Measurements from ENCODE around the gene PCBP3.

PCBP3 gene

DNA sequence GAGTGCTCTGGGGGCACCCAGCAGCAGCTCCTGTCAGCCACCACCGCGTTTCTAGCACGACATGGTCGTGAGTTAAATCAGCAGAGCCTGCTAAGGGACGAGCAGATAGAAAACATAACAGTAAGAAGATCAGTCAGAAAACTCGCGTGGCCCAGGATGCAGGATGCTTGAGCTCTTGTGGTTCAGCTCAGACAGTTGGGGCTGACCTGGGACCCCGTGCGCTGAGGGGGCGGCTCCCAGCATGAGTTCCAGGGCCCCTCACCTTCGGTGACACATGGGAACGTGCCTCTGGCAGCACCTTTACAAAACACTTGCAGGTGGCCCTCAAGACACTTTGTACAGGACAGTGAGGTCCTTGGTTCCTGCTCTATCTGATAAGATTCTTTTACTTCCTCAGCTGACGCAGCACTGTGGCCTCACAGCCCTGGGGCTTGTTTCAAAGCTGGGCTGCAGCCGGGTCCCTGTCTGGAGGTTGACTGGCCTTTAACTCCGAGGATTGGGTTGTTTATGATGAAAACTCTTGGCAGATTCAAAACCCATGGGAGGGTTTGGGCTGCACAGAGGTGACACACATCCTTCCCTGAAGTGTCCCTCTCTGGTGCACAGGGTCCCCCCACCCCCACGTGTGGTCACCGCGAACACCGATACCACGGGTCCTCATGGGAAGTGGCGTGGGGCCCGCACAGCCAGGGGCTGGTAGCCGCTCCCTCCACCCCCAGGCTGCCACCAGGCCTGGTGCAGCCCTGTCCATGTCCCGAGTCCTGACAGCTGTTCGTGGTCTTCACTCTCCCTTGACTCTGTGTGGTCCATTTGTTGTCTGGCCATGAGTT, 272.7 kb downstream of the PCBP3 start:
- DNase-seq, result no peak

DNA sequence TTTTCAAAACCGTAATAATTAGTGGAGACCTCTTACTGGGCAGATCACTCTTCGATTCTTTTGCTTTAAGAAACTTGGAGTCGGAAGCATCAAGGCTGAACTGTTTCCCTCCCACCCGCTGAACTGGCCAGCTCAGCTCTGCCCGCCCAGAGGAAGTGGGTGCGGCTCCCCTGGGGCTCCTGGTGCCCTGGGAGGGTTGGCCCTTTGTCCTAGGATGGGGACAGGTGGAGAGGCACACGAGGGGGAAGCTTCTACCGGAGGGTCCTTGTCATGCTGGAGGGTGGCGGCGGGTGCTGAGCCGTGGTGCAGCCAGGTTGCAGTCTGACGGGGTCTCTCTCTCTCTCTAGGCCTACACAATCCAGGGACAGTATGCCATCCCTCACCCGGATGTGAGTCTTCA, 273.7 kb downstream of the PCBP3 start:
- DNase-seq, result no peak

DNA sequence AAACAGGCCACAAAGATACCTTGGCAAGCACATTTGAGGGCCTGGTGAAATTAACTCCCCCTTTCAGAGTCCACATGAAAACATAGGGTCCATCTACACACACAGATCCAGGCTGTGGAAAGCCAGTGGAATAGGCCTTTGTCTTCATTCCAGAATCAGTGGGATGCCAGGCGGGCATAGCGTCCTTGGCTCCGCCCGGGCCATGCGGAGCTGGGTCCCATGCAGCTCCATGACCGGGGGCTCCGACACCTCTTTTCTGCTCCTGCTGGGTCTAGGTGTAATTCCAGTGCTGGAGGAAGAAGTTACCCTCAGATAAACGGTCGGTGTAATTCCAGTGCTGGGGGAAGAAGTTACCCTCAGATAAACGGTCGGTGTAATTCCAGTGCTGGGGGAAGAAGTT, 274.5 kb downstream of the PCBP3 start:
- no peak for DNase-seq

DNA sequence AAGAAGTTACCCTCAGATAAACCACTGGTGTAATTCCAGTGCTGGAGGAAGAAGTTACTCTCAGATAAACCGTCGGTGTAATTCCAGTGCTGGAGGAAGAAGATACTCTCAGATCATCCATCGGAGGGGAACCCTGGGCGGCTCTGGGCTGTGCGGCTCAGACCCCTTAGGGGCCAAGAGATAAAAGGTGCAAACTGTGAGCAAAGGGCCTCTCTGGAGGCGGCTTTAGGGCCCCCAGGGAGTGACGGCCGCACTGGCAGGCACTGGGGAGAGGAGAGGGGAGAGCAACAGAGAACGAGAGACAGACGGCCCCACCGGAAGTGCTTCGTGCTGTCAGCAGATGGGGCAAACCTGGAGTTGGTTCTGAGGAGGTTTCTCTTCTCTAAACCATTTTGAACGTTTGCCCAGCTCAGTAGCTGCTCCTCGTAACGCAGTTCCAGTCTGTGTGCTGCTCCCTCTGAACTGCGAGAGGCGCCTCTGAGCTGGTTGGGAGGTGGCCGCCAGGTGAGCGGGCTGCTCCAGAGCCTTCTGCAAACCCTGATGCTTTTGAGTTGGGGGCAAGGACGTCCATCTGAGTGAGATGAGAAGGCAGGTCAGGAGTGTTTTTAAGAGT, 275.4 kb downstream of the PCBP3 start:
- DNase-seq, result no peak

DNA sequence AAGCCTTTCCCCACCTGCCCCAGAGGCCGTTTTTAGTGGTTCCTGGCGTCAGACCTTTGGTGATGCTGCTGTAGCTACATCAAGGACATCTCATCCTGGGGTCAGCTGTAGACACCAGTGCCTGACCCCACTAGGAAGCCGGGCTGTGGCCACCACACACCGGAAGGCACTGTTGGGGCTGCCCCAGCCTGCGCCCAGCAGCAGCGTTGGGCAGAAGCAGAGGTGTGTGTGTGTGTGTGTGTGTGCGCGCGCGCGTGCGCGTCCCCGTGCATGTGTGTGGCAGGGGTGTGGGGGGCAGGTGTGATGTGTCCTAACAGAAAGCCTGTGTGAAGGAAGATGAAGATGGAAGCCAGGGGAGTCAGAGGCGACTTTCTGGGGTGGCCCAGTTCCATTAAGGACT, 276.1 kb downstream of the PCBP3 start:
- no peak for DNase-seq

DNA sequence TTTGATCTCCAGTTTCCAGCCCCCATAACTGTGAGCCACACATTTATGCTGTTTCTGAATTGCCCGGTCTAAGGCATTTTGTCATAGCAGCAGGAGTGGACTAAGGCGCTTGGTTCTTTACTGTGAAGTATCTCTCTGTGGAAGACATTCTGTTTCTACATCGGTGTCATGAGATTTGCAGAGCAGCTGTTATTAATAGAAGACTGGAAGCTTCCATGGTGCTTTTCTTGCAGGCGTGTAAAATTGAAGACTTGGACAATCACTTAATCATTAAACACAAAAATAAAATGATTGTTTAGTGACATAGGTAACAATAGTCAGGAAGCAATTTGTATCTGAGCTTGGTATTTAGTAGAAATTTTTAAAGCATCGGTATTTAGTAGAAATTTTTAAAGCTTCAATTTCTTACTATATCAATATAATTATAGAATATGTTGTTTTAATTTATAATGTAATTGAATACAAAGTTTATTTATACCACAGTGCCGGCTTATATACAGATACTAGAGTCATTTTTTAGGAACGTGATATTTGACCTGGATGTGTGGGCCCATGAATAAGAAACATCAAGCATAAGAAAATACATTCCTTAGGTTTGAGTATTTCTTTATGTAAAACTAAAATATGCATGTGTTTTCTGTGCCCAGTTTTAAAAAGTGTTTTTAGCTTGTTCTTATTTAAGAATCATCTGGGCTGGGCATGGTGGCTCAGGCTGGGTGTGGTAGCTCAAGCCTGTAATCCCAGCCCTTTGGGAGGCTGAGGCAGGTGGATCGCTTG, 277.5 kb downstream of the PCBP3 start:
- no peak for DNase-seq

DNA sequence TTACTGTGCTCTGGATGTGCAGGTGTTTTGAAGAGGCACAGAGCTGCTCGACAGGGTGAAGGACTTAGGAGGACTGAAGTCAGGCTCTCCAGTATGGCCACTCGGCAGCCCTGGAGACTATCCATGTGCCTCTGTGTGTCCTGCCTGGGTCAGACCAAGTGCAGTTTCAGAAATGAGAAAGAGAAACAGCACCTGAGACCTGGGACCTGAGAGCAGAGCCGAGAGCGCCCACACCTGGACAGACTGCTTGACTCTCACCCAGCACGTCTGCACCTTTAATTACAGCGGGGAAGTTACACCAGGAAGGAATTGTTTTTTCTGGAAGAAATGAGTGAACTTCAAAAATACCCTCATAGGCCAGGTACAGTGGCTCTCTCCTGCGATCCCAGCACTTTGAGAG, 278.4 kb downstream of the PCBP3 start:
- DNase-seq, result no peak

DNA sequence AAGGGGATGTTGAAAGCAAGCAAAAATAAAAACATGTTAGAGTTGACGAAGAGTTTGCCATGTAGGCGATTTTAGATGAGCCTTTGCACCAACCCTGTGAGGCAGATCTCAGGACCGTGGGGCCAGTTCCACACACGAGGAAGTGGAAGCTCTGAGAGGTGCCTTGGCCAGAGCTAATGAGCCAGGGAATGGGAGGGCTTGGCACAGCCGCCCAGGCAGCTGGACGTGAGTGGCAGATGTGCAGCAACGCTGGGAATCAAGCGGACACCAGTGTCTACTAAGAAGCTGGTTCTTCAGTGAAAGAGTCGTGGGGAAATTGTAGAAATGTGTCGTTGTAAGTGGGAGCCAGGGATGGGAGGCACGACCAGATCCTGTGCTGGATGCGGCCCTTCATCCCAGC, 279.1 kb downstream of the PCBP3 start:
- no peak for DNase-seq

DNA sequence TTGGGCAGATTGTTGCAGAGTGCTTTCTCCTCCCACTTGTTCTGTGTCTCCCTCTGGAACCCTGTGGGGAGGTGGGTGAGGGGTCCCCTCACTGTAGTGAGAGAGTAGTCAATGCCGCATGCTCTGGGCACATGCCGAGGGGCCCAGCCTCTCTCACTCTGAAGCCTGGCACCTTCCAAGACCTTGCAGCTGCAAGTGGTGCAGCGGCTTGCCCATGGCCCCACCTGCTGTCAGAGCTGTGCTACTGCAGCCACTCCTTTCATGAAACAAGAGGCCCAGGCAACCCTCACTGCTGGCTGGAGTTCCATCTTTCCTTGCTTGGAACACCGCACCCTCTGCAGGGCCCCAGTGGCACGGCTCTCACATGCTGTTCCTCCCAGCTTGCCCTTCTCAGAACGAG, 279.6 kb downstream of the PCBP3 start:
- DNase-seq, result peak; percentile 85

DNA sequence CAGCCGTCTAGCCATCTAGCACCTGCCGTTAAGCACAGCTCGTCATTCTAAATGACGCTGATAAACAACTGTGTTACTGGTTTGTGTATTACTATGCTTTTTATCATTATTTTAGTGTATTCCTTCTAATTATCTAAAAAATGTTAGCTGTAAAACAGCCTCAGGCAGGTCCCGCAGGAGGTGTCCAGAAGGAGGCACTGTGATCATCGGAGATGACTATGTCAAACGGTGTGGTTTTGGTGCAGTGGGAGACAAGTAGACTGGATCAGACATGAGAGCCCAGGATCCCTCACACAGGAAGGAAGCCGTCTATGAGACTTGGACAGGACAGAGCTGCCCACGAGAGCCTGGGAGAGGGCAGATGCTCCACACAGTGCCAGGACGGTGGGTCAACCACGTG, 282.8 kb downstream of the PCBP3 start:
- DNase-seq, result no peak

DNA sequence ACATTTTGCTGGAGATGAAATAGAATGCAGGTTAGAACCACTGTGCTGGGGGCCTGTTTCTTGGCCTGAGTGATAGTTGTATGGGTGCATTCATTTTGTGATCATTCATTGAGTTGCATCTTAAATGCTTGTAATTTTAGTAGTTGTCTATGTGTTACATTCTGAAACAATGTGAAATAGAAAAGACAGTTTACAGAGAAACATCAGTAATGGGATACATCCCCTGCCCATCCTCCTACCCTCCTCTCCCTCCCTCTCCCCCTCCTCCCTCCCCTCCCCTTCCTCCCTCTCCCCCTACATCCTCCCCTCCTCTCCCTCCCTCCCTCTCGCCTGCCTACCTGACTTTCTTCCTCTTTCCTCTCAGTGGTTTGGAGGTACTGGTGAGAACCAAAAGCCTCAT, 283.5 kb downstream of the PCBP3 start:
- DNase-seq, result no peak

DNA sequence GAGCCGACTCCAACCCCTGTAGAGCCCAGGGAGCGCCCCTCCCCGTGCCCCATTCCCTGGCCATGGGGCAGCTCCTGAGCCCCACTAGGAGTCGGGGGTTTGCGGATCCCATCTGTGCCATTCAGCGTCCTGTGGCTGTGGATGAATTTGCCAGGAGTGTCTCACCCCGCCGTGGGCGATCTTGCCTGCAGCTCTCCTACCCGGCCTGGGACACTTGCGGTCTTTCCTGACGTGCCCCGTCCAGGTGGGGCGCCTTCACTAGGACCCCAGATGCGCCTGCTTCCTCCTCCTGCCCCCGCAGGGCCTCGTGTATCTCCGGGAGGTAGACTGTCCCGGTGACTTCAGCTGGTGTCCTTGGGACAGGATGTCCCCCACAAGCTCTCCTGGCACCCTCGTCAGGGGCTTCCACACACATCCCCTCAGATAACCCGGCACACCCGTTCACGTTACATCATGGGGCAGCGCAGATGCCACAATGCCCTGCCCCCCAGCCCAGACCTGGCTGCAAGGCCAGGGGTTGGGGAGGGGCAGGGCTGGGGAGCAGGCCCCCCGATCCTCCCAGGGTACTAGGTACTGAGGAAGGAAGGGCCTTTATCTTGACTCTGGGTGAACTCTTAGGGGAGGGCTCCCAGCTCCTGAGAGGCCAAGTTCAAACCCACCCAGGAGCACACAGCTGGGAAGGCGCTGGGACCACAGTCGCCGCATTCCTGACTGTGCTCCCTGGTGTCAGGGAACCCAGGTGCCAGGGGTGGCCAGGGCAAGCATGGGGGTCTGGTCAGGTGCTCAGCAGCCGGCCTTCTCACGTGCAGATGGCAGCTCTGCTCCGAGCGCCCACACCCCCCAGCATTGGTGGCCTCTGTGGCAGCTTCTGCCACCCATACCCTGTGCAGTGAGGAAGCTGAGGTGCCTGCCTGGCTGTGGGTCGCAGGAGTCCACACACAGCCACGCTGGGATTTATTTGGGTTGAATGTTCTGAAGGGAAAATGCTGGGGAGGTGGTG, 284.6 kb downstream of the PCBP3 start:
- no peak for DNase-seq

DNA sequence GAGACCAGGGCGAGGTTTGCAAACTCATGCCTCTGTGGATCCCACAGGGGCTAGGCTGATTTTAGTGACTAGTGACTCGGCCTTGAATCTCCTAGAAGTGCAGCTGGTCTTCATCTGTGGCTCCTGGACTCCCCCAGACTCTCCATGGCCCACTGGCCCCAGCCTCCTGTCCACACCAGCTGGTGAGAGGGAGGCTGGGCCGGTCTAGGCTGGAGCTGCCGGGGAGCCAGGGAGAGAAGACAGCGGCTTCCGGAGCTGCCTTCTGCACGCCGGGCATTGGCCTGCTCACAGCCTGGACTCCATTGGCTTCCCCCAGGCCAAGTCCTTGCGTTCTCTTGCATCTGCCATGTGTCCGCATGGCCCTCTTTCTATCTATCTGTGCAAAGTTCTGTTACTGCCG, 285.9 kb downstream of the PCBP3 start:
- no peak for DNase-seq

DNA sequence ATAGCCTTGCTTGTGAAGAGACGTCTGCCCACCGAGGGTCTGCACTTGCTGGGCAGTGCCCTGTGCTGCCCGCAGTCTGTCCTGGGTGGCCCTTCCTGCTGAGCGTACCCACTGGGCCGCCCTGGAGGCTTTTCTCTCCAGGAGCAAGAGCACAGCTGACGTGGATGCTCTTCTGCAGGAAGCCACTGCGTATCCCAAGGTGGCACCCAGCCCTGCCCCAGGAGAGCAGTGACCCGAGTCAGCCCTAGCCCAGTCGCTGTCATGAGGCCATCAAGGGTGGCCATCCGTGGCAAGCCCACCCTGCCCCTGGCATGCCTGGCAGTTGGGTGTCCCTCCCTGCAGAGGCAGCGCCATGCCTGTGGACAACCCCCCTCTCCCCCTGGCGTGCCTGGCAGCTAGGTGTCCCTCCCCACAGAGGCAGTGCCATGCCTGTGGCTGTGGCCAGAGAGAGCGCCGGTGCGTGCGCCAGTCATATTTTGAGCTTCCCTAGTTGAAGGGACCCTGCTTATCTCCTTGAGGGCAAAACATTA, 286.8 kb downstream of the PCBP3 start:
- DNase-seq, result no peak

DNA sequence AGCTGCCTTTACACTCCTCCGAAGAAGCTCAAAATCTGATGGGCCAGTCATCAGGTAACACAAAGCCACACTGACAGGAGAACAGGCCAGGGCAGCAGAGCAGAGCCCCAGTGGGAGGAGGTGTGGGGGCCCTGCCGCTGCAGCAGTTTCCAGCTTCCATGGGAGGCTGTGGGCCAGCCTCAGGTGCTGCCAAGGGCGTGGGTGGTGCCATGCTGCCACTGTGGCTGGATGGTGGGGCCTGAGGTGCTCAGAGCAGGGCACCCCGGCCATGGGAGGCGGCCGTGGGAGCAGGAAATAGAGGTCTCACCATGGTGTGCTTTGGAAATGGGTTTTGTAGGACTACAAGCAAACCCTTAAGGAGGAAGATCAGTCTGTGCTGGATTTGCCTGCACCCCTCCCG, 287.3 kb downstream of the PCBP3 start:
- no peak for DNase-seq

DNA sequence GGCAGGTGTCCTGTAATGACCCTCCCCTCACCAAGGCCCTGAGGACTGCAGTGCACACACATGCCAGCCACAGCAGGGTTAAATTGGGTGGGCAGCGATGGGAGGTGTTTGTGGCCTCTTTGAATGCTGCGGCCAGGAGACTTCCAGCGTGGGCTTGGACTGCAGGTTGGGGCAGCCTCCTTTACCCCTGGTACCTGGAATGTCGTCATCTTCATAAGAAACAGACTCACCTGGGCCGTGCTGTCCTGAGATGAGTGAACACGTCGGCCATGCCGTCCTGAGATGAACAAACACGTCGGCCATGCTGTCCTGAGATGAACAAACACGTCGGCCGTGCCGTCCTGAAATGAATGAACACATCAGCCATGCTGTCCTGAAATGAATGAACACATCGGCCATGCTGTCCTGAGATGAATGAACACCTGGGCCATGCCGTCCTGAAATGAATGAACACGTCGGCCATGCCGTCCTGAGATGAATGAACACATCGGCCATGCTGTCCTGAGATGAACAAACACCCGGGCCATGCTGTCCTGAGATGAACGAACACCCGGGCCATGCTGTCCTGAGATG, 288.0 kb downstream of the PCBP3 start:
- no peak for DNase-seq

DNA sequence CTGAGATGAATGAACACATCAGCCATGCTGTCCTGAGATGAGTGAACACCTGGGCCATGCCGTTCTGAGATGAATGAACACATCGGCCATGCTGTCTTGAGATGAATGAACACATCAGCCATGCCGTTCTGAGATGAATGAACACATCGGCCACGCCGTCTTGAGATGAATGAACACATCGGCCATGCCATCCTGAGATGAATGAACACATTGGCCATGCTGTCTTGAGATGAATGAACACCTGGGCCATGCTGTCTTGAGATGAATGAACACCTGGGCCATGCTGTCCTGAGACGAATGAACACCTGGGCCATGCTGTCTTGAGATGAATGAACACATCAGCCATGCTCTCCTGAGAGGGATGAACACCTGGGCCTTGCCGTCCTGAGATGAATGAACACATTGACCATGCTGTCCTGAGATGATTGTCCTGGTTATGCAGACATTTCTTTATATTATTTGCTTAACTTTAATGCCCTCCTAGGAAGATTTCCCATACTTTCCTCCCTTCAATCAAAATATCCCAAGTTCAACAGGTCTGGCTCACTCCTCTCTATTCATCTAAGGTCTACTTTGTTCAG, 289.5 kb downstream of the PCBP3 start:
- DNase-seq, result no peak

DNA sequence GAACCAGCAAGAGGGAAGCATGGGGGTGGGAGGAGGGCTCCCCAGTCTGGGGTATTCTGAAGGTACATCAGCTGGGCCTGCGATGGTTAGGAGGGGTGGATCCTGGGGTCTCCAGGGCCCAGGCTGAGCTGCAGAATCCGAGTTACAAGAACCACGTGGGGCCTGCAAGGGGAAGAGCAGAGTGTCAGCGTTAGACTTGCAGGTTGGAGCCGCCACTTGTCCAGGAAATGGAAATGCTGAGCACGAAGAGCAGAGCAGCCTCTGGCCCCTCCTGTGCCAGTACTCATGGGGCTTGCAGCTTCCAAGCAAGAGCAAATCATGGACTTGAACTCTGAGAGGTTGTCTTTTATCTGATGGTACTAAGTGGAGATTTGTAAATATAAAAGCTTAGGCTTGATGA, 290.6 kb downstream of the PCBP3 start:
- DNase-seq, result no peak

DNA sequence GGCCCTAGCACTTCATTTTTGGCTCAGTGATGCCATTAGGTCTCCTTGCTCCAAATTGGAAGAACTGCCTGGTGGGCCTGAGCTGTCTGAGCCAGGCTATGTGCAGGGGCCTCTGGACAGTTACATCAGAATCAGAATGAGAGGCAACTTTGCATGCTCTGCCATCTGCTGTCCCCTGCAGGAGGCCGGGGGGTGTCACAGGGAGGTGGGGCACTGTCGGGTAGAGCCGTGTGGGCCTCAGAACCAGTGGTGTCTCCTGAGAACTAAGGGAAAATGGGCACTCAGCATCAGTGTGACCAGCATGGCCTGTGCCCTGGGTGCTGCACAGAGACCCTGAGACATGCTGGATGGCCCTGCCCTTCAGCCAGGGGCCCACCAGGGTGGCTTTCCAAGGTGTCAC, 291.0 kb downstream of the PCBP3 start:
- DNase-seq, result no peak

DNA sequence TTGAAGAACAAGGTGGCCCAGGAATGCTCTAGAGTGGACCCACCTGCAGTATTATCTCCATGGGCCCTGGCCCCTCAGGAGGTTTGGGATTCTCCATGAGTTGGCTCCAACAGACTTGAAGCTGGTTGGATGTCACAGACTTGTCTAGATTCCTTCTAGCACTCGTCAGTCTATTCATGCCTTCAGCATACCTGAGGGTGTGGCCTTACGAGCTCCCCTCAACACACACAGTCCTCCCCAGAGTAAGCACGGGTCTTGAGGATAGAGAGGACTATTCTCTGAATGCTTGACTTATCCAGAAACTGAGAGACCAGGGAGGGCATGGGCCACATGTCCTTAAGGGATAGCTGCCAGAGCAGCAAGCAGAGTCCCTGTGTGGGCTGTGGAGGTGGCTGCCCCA, 292.1 kb downstream of the PCBP3 start:
- no peak for DNase-seq

DNA sequence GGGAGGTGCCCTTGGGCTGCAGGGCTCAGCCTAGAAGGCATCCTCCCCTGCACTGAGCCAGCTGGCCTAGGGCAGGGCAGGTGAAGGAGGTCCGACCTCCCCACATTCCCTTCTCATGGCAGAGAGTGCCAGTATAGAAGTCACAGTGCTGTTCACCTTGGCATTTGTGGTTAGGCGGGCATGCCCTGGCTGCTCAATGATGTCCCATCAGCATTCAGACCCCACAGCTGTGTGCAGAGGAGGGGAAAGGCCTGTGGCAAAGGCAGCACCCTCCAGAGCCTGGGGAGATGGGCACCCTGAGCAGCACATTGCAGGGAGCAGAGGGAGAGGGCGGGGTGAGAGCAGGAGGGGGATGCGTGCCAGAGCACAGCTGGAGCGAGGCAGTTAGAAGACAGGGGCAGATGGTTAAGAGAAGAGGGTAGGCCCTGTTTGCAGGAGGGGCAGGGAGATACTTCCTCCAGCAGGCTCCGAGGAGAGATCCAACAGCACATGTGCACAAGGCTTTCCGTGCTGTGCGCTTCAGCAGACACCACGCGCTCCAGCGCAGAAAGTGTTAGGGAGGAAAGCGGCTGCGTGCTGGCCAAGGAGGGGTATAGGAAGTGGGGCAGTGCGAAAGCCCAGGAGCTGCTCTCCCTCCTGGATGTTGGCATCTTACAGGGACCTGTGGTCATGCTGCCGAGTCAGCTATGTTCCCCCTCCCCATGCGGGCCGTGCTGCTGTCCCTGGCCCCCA, 294.4 kb downstream of the PCBP3 start:
- DNase-seq, result no peak

Measured in activated effector memory CD4-positive, alpha-beta T cell treated with anti-CD3 and anti-CD28 coated beads, Interleukin-2, amount 50 U/mL, for 16 hours (primary cell).